Germinal center (tissue), 1 donor: ENCODE data around the gene TNRC18.

Source experiments
- DNase-seq: peaks from one replicate; pipeline ENCODE4 v3.0.0; 2012; ENCODE audit warnings: mixed read lengths, low spot score

TNRC18 gene

GRCh38 chr7:5428478-5429252 is 5.0 kb upstream of the TNRC18 start:
- no peak for DNase-seq

GRCh38 chr7:5426226-5426475 is 2.5 kb upstream of the TNRC18 start:
- no peak for DNase-seq

GRCh38 chr7:5425507-5426225 is 2.0 kb upstream of the TNRC18 start:
- no peak for DNase-seq

GRCh38 chr7:5424749-5425506 is 1.3 kb upstream of the TNRC18 start:
- DNase-seq, result no peak

- DNase-seq, result peak; percentile 77
These were observed 528 bp upstream of the TNRC18 start for GRCh38 chr7:5423976-5424748.

- DNase-seq, result no peak
These were observed 983 bp downstream of the TNRC18 start for GRCh38 chr7:5422396-5423305.

GRCh38 chr7:5421714-5422395 is 1.8 kb downstream of the TNRC18 start:
- DNase-seq, result no peak

GRCh38 chr7:5420881-5421713 is 2.5 kb downstream of the TNRC18 start:
- no peak for DNase-seq

- no peak for DNase-seq
These were observed 3.4 kb downstream of the TNRC18 start for GRCh38 chr7:5420067-5420880.

GRCh38 chr7:5419539-5420066 is 4.0 kb downstream of the TNRC18 start:
- no peak for DNase-seq

GRCh38 chr7:5418285-5418582 is 5.4 kb downstream of the TNRC18 start:
- DNase-seq, result no peak

GRCh38 chr7:5417106-5418071 is 6.2 kb downstream of the TNRC18 start:
- DNase-seq, result no peak

GRCh38 chr7:5414916-5415315 is 8.7 kb downstream of the TNRC18 start:
- DNase-seq, result no peak

GRCh38 chr7:5413449-5413786 is 10.2 kb downstream of the TNRC18 start:
- DNase-seq, result no peak

- DNase-seq, result no peak
These were observed 14.9 kb downstream of the TNRC18 start for GRCh38 chr7:5408777-5409176.

GRCh38 chr7:5406957-5407945 is 16.4 kb downstream of the TNRC18 start:
- DNase-seq, result no peak

- DNase-seq, result no peak
These were observed 19.2 kb downstream of the TNRC18 start for GRCh38 chr7:5404421-5404826.
